GM18508 (cell line): ENCODE results near the gene TUT4.

Experiments used
- ATAC-seq: cut with Tn5 transposase; IDR thresholded peaks from one replicate; pipeline ENCODE4 v1.9.1; 2021; ENCODE audit warnings: moderate number of reproducible peaks; ENCODE audit not compliant: insufficient read depth, unreplicated experiment

The TUT4 gene

GRCh38 chr1:52474807-52475206 is 78.1 kb downstream of the TUT4 start:
- no peak for ATAC-seq

- no peak for ATAC-seq
These were observed 79.9 kb downstream of the TUT4 start for GRCh38 chr1:52473039-52473438.

GRCh38 chr1:52472384-52472783 is 80.5 kb downstream of the TUT4 start:
- ATAC-seq, result no peak

GRCh38 chr1:52469108-52469507 is 83.8 kb downstream of the TUT4 start:
- no peak for ATAC-seq

- no peak for ATAC-seq
These were observed 89.0 kb downstream of the TUT4 start for GRCh38 chr1:52463891-52464290.

- ATAC-seq, result no peak
These were observed 91.1 kb downstream of the TUT4 start for GRCh38 chr1:52461821-52462220.

- ATAC-seq, result no peak
These were observed 92.2 kb downstream of the TUT4 start for GRCh38 chr1:52460694-52461093.

- ATAC-seq, result no peak
These were observed 97.2 kb downstream of the TUT4 start for GRCh38 chr1:52455686-52456085.

- ATAC-seq, result no peak
These were observed 98.1 kb downstream of the TUT4 start for GRCh38 chr1:52454779-52455178.

- no peak for ATAC-seq
These were observed 98.8 kb downstream of the TUT4 start for GRCh38 chr1:52454127-52454526.

GRCh38 chr1:52444463-52444862 is 108.4 kb downstream of the TUT4 start:
- no peak for ATAC-seq

- ATAC-seq, result no peak
These were observed 112.9 kb downstream of the TUT4 start for GRCh38 chr1:52439976-52440375.

- ATAC-seq, result no peak
These were observed 116.1 kb downstream of the TUT4 start for GRCh38 chr1:52436817-52437216.

GRCh38 chr1:52435650-52436049 is 117.2 kb downstream of the TUT4 start:
- ATAC-seq, result no peak

- no peak for ATAC-seq
These were observed 117.7 kb downstream of the TUT4 start for GRCh38 chr1:52435211-52435610.

GRCh38 chr1:52432807-52433206 is 120.1 kb downstream of the TUT4 start:
- ATAC-seq, result no peak

- no peak for ATAC-seq
These were observed 125.7 kb downstream of the TUT4 start for GRCh38 chr1:52427152-52427551.

GRCh38 chr1:52426371-52426770 is 126.5 kb downstream of the TUT4 start:
- ATAC-seq, result no peak

GRCh38 chr1:52424813-52425212 is 128.1 kb downstream of the TUT4 start:
- no peak for ATAC-seq

- no peak for ATAC-seq
These were observed 128.7 kb downstream of the TUT4 start for GRCh38 chr1:52424231-52424636.

GRCh38 chr1:52423771-52424170 is 129.1 kb downstream of the TUT4 start:
- ATAC-seq, result no peak

- no peak for ATAC-seq
These were observed 129.8 kb downstream of the TUT4 start for GRCh38 chr1:52423055-52423454.

- no peak for ATAC-seq
These were observed 132.2 kb downstream of the TUT4 start for GRCh38 chr1:52420713-52421112.
